ENCODE data around the gene YIPF3.

DNA sequence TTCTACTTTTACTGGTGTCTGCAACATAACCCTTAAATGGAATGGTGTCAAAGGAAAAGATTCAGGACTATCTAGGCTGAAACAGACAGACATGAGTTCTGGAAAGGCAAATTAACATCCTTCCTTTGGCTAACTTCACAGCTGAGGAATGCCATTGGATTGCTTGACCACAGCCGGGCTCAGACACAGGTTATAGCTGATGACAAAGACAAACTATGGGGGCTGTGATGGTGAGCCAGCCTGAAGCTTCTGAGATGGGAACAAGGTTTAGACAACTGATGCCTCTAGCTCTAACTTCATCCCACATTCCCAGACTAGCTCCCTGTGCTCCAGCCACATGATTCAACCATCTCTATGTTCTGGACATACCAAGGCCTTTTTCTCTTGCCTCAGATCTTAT, 15.5 kb upstream of the YIPF3 start:
- TF ChIP-seq, protein P1, sequence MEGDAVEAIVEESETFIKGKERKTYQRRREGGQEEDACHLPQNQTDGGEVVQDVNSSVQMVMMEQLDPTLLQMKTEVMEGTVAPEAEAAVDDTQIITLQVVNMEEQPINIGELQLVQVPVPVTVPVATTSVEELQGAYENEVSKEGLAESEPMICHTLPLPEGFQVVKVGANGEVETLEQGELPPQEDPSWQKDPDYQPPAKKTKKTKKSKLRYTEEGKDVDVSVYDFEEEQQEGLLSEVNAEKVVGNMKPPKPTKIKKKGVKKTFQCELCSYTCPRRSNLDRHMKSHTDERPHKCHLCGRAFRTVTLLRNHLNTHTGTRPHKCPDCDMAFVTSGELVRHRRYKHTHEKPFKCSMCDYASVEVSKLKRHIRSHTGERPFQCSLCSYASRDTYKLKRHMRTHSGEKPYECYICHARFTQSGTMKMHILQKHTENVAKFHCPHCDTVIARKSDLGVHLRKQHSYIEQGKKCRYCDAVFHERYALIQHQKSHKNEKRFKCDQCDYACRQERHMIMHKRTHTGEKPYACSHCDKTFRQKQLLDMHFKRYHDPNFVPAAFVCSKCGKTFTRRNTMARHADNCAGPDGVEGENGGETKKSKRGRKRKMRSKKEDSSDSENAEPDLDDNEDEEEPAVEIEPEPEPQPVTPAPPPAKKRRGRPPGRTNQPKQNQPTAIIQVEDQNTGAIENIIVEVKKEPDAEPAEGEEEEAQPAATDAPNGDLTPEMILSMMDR (IDR thresholded peaks at IDR 0.05; ENCODE audit: low read depth, low read length) = no peak
- no peak for TF ChIP-seq EZH2phosphoT487 (IDR thresholded peaks at IDR 0.05; ENCODE audit: low read depth)

Measured in OCI-LY3 (cell line).